ENCODE data around the gene IL13. TPM values are rescaled to one million over a fixed set of nuclear protein-coding genes. Genes with fewer than 3 reads are reported as not detected.

Gene IL13
- total and polyA plus RNA-seq, 2 donors from 2014 or later: not detected

DNA sequence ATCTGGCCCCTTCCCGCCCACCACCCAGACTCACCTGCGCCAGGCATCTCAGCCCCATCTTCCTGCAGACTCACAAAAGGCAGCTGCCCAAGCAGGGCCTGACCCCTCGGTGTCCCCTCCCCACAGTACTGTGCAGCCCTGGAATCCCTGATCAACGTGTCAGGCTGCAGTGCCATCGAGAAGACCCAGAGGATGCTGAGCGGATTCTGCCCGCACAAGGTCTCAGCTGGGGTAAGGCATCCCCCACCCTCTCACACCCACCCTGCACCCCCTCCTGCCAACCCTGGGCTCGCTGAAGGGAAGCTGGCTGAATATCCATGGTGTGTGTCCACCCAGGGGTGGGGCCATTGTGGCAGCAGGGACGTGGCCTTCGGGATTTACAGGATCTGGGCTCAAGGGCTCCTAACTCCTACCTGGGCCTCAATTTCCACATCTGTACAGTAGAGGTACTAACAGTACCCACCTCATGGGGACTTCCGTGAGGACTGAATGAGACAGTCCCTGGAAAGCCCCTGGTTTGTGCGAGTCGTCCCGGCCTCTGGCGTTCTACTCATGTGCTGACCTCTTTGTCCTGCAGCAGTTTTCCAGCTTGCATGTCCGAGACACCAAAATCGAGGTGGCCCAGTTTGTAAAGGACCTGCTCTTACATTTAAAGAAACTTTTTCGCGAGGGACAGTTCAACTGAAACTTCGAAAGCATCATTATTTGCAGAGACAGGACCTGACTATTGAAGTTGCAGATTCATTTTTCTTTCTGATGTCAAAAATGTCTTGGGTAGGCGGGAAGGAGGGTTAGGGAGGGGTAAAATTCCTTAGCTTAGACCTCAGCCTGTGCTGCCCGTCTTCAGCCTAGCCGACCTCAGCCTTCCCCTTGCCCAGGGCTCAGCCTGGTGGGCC, 1.9 kb downstream of the IL13 start:
- Histone ChIP-seq H3K4me1 (ENCODE audit: control insufficient read depth in 2 of 3, insufficient read depth in 2 of 3, low read depth in 1 of 3, low read length in 3 of 3) (peaks cover 0 to 2% (median 0%) of the 10 kb centered on the region in 3 donors), H3K4me3 (ENCODE audit: low read length in 3 of 3) (no peak overlapping the region), H3K36me3 (ENCODE audit: control insufficient read depth in 2 of 3, insufficient read depth in 3 of 3, low read length in 3 of 3) (no peaks in the 10 kb centered on the region), H3K9ac (ENCODE audit: low read length in 3 of 3) (no peak overlapping the region), H3K27me3 (ENCODE audit: control insufficient read depth, insufficient read depth, low read length) (peaks cover 1% of the 10 kb centered on the region), H3K27ac (ENCODE audit: low read depth in 2 of 2, low read length in 2 of 2) (no peak overlapping the region), H3K9me3 (ENCODE audit: control insufficient read depth in 2 of 3, insufficient read depth in 1 of 3, low read length in 3 of 3) (no peaks in the 10 kb centered on the region)
- no peak for FAIRE-seq
- no peak for DNase-seq
- intact Hi-C loops (cut with DNase I): no loop called here
- TF ChIP-seq CTCF (IDR thresholded peaks at IDR 0.05; ENCODE audit: borderline replicate concordance, extremely low read depth, insufficient read depth): no peak

DNA sequence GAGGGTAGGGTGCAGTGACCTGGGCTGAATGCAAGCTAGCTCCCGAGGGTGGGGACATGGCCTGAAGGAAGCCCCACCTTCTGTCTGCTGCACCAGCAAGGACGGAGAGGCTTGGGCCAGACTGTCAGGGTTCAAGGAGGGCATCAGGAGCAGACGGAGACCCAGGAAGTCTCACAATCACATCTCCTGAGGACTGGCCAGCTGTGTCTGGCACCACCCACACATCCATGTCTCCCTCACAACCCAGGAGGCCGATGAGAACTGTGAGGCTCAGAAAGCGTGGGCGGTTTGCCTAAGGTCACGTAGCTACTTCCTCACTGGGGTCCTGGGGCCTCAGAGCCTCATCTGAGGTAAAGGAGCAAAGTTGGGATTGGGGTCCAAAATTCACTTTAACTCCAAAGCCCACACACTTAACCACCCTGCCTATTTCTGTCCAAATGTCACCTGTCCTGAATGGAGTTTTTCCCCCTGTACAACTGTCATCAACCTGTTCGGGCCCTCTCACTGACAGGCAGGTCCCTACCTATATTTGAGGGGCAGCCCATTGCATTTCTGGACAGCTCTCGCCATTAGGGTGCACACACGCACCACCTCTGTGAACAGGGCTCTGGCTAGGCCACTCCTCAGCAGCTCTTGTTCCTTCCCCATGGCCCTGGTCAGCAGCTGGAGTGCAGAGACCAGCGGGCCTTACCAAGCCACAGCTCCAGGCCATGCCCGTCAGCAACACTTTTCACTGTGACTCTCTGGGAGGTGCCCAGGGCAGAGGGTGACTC, 3.4 kb downstream of the IL13 start:
- no peaks in the 10 kb centered on the region for H3K27me3 ChIP-seq (ENCODE audit: control insufficient read depth, insufficient read depth, low read length)
- H3K9ac ChIP-seq (ENCODE audit: low read length in 3 of 3): no peak overlapping the region
- H3K9me3 ChIP-seq (ENCODE audit: control insufficient read depth in 2 of 3, insufficient read depth in 1 of 3, low read length in 3 of 3): no peaks in the 10 kb centered on the region
- intact Hi-C loops (cut with DNase I): no loop called here
- no peak for TF ChIP-seq CTCF (IDR thresholded peaks at IDR 0.05; ENCODE audit: borderline replicate concordance, extremely low read depth, insufficient read depth)
- H3K27ac ChIP-seq (ENCODE audit: low read depth in 2 of 2, low read length in 2 of 2): no peak overlapping the region
- H3K4me3 ChIP-seq (ENCODE audit: low read length in 3 of 3): no peak overlapping the region
- DNase-seq (peak in 1 of 5 donors; percentile 19), FAIRE-seq (no peak)
- no peaks in the 10 kb centered on the region for H3K36me3 ChIP-seq (ENCODE audit: control insufficient read depth in 2 of 3, insufficient read depth in 3 of 3, low read length in 3 of 3)
- H3K4me1 ChIP-seq (ENCODE audit: control insufficient read depth in 2 of 3, insufficient read depth in 2 of 3, low read depth in 1 of 3, low read length in 3 of 3): peaks cover 0 to 2% (median 0%) of the 10 kb centered on the region in 3 donors

GRCh38 chr5:132662004-132662401, 4.0 kb downstream of the IL13 start:
- FAIRE-seq: no peak
- no peak overlapping the region for H3K4me3 ChIP-seq (ENCODE audit: low read length in 3 of 3)
- intact Hi-C loops (cut with DNase I): no loop called here

More at GRCh38 chr5:132662004-132662401, 4.0 kb downstream of the IL13 start:
- Histone ChIP-seq H3K9ac (ENCODE audit: low read length in 3 of 3) (no peak overlapping the region), H3K27me3 (ENCODE audit: control insufficient read depth, insufficient read depth, low read length) (no peaks in the 10 kb centered on the region), H3K36me3 (ENCODE audit: control insufficient read depth in 2 of 3, insufficient read depth in 3 of 3, low read length in 3 of 3) (no peaks in the 10 kb centered on the region), H3K9me3 (ENCODE audit: control insufficient read depth in 2 of 3, insufficient read depth in 1 of 3, low read length in 3 of 3) (no peaks in the 10 kb centered on the region), H3K27ac (ENCODE audit: low read depth in 2 of 2, low read length in 2 of 2) (no peak overlapping the region), H3K4me1 (ENCODE audit: control insufficient read depth in 2 of 3, insufficient read depth in 2 of 3, low read depth in 1 of 3, low read length in 3 of 3) (no peaks in the 10 kb centered on the region)
- TF ChIP-seq CTCF (IDR thresholded peaks at IDR 0.05; ENCODE audit: borderline replicate concordance, extremely low read depth, insufficient read depth): no peak
- DNase-seq: no peak

All from kidney (tissue), 14 donors.